GM12891 (cell line): ENCODE measurements around the gene THEM4.

Source experiments
- POLR2A ChIP-seq: IDR thresholded peaks from 2 replicates; pipeline ENCODE4 v1.6.1; 2011; ENCODE audit warnings: low read depth, low read length, control low read depth
- POLR2AphosphoS5 ChIP-seq: IDR thresholded peaks from 2 replicates; pipeline ENCODE4 v1.6.1; 2011; ENCODE audit warnings: low read depth, low read length, control low read depth

- TF ChIP-seq POLR2AphosphoS5 (no peak), POLR2A (no peak)
Observed at GRCh38 chr1:151859891-151860293, 49.4 kb downstream of the THEM4 start.
